GM12878 (cell line): Measurements from ENCODE around the gene COPB1. TPM values are rescaled to one million over a fixed set of nuclear protein-coding genes. Genes with fewer than 3 reads are reported as not detected.

Source experiments
- BHLHE40 ChIP-seq, 2 experiments: fragments of 450-650 bp in 1 of 2; IDR thresholded peaks; 2 replicates each; pipeline ENCODE4 v1.6.1; 2011 to 2017; ENCODE audit warnings: low read depth in 2 of 2, borderline replicate concordance in 1 of 2, improper control_type of control experiment in 1 of 2, low read length in 1 of 2, mild to moderate bottlenecking in 1 of 2
- CEBPB ChIP-seq, 2 experiments: fragments of 150-350 bp in 1 of 2; IDR thresholded peaks; 2 replicates each; pipeline ENCODE4 v1.6.1; 2012 to 2014; ENCODE audit warnings: low read depth in 2 of 2, low read length in 2 of 2, borderline replicate concordance in 1 of 2, inconsistent platforms in 1 of 2
- CREB1 ChIP-seq: IDR thresholded peaks from 2 replicates; pipeline ENCODE4 v1.6.1; 2012; ENCODE audit warnings: low read depth, mild to moderate bottlenecking, inconsistent platforms
- FOXM1 ChIP-seq: IDR thresholded peaks from 2 replicates; pipeline ENCODE4 v1.6.1; 2012; ENCODE audit warnings: low read depth, mild to moderate bottlenecking, inconsistent platforms, low read length, moderate library complexity
- HDAC2 ChIP-seq: fragments of 200-600 bp; sonication (generic); IDR thresholded peaks from 2 replicates; pipeline ENCODE4 v1.6.1; 2017
- HDAC6 ChIP-seq: fragments of 200-600 bp; sonication (generic); IDR thresholded peaks from one replicate; pipeline ENCODE4 v1.8.0; 2017; ENCODE audit warnings: antibody characterized with exemption; ENCODE audit not compliant: unreplicated experiment
- JUND ChIP-seq: IDR thresholded peaks from 2 replicates; pipeline ENCODE4 v1.6.1; 2012; ENCODE audit warnings: low read depth, mild to moderate bottlenecking, low read length, improper control_type of control experiment, moderate library complexity
- MYB ChIP-seq: fragments of 150-350 bp; IDR thresholded peaks from 2 replicates; pipeline ENCODE4 v1.6.1; 2014; ENCODE audit warnings: mild to moderate bottlenecking, low read depth, low read length, borderline replicate concordance
- NFYB ChIP-seq: IDR thresholded peaks from 2 replicates; pipeline ENCODE4 v1.6.1; 2011; ENCODE audit warnings: low read depth, mild to moderate bottlenecking, low read length, improper control_type of control experiment, moderate library complexity; ENCODE audit not compliant: insufficient read depth
- NR2C1 ChIP-seq: fragments of 450-650 bp; IDR thresholded peaks from 2 replicates; pipeline ENCODE4 v1.6.1; 2017; ENCODE audit warnings: antibody characterized with exemption, mild to moderate bottlenecking, moderate library complexity
- POLR2AphosphoS5 ChIP-seq: IDR thresholded peaks from 2 replicates; pipeline ENCODE4 v1.6.1; 2011; ENCODE audit warnings: mild to moderate bottlenecking, low read length, inconsistent platforms
- RBBP5 ChIP-seq: fragments of 200-600 bp; sonication (generic); conservative IDR thresholded peaks from 2 replicates; pipeline ENCODE4 v1.6.1; 2016
- SIX5 ChIP-seq: IDR thresholded peaks from 2 replicates; pipeline ENCODE4 v1.6.1; 2011; ENCODE audit warnings: mild to moderate bottlenecking, low read depth, low read length, moderate library complexity; ENCODE audit not compliant: severe bottlenecking
- SMAD1 ChIP-seq: fragments of 450-650 bp; IDR thresholded peaks from 2 replicates; pipeline ENCODE4 v1.6.1; 2018; ENCODE audit warnings: mild to moderate bottlenecking, low read depth; ENCODE audit not compliant: partially characterized antibody
- SPI1 ChIP-seq: IDR thresholded peaks from 2 replicates; pipeline ENCODE4 v1.6.1; 2011; ENCODE audit warnings: low read depth, mild to moderate bottlenecking, low read length, moderate library complexity, borderline replicate concordance; ENCODE audit not compliant: insufficient read depth
- TBL1XR1 ChIP-seq: IDR thresholded peaks from 2 replicates; pipeline ENCODE4 v1.6.1; 2012; ENCODE audit warnings: low read depth, low read length, improper control_type of control experiment
- ZBED1 ChIP-seq: IDR thresholded peaks from 2 replicates; pipeline ENCODE4 v1.6.1; 2016; ENCODE audit warnings: borderline replicate concordance
- ZNF24 ChIP-seq: fragments of 450-650 bp; IDR thresholded peaks from 2 replicates; pipeline ENCODE4 v1.6.1; 2017; ENCODE audit warnings: antibody characterized with exemption, mild to moderate bottlenecking
- ZNF622 ChIP-seq: fragments of 450-650 bp; IDR thresholded peaks from 2 replicates; pipeline ENCODE4 v1.6.1; 2017; ENCODE audit warnings: mild to moderate bottlenecking, inconsistent platforms
- polyA plus RNA-seq, 11 experiments: library from polyadenylated mRNA; depleted of rRNA in 4 of 11; unstranded in 6 of 11; stranded (reverse) in 5 of 11; fragments of >200 nt; fragmentation: Nextera tagmentation in 4 of 11; fragmentation: Illumina TruSeq in 1 of 11; extraction: Ambion mirVana in 4 of 11; extraction: Trizol in 1 of 11; gene quantifications; 1 replicate in 1 of 11; 2 replicates in 10 of 11; pipeline versions ENCODE4 v1.2.1 to v1.2.3, GENCODE V29; 2011 to 2016; ENCODE audit warnings: inconsistent platforms in 2 of 11, missing spikeins in 2 of 11, low read depth in 1 of 11
- total RNA-seq, 4 experiments: library from RNA; depleted of rRNA in 3 of 4; stranded (reverse); fragments of >200 nt in 3 of 4; fragmentation: Illumina TruSeq in 1 of 4; extraction: Trizol in 1 of 4; gene quantifications; 2 replicates each; pipeline versions ENCODE4 v1.2.1 to v1.2.3, GENCODE V29; 2013 to 2021
- TF ChIP-seq, protein P1 (sequence below): IDR thresholded peaks from 2 replicates; pipeline ENCODE4 v1.6.1; 2012; ENCODE audit warnings: low read depth, low read length, improper control_type of control experiment
- TF ChIP-seq, protein P2 (sequence below): IDR thresholded peaks from 2 replicates; pipeline ENCODE4 v1.6.1; 2011; ENCODE audit warnings: low read depth, mild to moderate bottlenecking, low read length, moderate library complexity, borderline replicate concordance; ENCODE audit errors: extremely low read depth
- TF ChIP-seq, protein P3 (sequence below): fragments of 450-650 bp; IDR thresholded peaks from 2 replicates; pipeline ENCODE4 v1.6.1; 2016; ENCODE audit warnings: mild to moderate bottlenecking
- TF ChIP-seq, protein P4 (sequence below): IDR thresholded peaks from 2 replicates; pipeline ENCODE4 v1.6.1; 2011; ENCODE audit warnings: low read depth, low read length, improper control_type of control experiment, borderline replicate concordance
- TF ChIP-seq, protein P5 (sequence below): IDR thresholded peaks from 2 replicates; pipeline ENCODE4 v1.6.1; 2011; ENCODE audit warnings: mild to moderate bottlenecking, low read depth, low read length, moderate library complexity; ENCODE audit not compliant: insufficient replicate concordance
- TF ChIP-seq, protein P6 (sequence below): IDR thresholded peaks from 2 replicates; pipeline ENCODE4 v1.6.1; 2011; ENCODE audit warnings: borderline replicate concordance, low read depth, mild to moderate bottlenecking, moderate library complexity, mixed read lengths, low read length; ENCODE audit not compliant: insufficient read depth; ENCODE audit errors: extremely low read length

COPB1 gene
- total and polyA plus RNA-seq, 10 of the 15 experiments (the other 5 are each of a cell fraction or from before 2014, with no cell fraction given), result 67.0 to 149 (median 109) TPM

DNA sequence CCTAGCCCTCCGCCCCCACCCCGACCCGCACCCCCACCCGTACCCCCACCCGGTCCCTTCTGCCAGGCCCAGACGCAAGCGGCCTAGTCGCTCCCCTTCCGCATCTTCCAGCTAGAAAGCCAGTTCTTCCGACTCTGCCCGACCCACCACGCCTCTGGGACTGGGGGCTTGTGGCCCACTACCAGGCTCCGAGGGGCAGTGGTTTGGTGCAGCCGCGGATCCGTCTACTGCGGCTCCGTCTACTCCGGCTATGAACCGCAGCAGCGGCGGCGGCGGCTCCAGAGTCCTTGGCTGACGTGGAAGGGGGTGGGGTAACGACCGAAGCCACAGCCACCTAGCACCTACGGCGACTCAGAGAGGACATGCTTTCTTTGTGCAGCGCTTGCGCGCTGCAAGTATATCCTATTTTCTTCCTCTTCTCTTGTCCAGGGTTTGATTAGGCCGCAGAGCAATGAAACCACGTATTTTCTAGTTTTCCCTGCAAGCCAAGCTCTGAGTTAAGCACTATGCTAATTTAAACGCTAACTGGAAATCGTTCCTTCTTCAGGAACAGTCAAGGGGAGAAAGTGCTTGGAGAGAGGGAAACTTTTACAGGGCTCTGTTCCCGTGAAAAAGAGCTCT lies at the start of gene COPB1 (continued):
- TF ChIP-seq TBL1XR1 (peak; percentile 59; the same call in 1 of the 2 replicates), RBBP5 (no peak), ZNF622 (no peak), NFYB (peak; percentile 38; the same call in 1 of the 2 replicates), MYB (no peak), POLR2AphosphoS5 (peak; percentile 95), ZNF24 (no peak), ZBED1 (0 out of 2 replicates have a peak, but pooled peaks have one; percentile 48), NR2C1 (0 out of 2 replicates have a peak, but pooled peaks have one; percentile 19), BHLHE40 (IDR thresholded peaks at IDR 0.05; ENCODE audit: borderline replicate concordance in 1 of 2, low read depth in 2 of 2, low read length in 1 of 2) (no peak; a peak in 1 of 4 replicates), SMAD1 (peak; percentile 29), HDAC2 (no peak), SPI1 (no peak), CREB1 (peak; percentile 89), SIX5 (no peak), CEBPB (IDR thresholded peaks at IDR 0.05; ENCODE audit: borderline replicate concordance in 1 of 2, low read depth in 2 of 2, low read length in 2 of 2) (no peak), HDAC6 (no peak), FOXM1 (no peak), JUND (0 out of 2 replicates have a peak, but pooled peaks have one; percentile 23)
- TF ChIP-seq, protein P1, sequence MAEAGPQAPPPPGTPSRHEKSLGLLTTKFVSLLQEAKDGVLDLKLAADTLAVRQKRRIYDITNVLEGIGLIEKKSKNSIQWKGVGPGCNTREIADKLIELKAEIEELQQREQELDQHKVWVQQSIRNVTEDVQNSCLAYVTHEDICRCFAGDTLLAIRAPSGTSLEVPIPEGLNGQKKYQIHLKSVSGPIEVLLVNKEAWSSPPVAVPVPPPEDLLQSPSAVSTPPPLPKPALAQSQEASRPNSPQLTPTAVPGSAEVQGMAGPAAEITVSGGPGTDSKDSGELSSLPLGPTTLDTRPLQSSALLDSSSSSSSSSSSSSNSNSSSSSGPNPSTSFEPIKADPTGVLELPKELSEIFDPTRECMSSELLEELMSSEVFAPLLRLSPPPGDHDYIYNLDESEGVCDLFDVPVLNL, result no peak
- TF ChIP-seq, protein P2, sequence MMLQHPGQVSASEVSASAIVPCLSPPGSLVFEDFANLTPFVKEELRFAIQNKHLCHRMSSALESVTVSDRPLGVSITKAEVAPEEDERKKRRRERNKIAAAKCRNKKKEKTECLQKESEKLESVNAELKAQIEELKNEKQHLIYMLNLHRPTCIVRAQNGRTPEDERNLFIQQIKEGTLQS, result no peak
- TF ChIP-seq, protein P3, sequence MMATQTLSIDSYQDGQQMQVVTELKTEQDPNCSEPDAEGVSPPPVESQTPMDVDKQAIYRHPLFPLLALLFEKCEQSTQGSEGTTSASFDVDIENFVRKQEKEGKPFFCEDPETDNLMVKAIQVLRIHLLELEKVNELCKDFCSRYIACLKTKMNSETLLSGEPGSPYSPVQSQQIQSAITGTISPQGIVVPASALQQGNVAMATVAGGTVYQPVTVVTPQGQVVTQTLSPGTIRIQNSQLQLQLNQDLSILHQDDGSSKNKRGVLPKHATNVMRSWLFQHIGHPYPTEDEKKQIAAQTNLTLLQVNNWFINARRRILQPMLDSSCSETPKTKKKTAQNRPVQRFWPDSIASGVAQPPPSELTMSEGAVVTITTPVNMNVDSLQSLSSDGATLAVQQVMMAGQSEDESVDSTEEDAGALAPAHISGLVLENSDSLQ, result peak; percentile 43; the same call in 1 of the 2 replicates
- TF ChIP-seq, protein P4, sequence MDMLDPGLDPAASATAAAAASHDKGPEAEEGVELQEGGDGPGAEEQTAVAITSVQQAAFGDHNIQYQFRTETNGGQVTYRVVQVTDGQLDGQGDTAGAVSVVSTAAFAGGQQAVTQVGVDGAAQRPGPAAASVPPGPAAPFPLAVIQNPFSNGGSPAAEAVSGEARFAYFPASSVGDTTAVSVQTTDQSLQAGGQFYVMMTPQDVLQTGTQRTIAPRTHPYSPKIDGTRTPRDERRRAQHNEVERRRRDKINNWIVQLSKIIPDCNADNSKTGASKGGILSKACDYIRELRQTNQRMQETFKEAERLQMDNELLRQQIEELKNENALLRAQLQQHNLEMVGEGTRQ, result no peak
- TF ChIP-seq, protein P5, sequence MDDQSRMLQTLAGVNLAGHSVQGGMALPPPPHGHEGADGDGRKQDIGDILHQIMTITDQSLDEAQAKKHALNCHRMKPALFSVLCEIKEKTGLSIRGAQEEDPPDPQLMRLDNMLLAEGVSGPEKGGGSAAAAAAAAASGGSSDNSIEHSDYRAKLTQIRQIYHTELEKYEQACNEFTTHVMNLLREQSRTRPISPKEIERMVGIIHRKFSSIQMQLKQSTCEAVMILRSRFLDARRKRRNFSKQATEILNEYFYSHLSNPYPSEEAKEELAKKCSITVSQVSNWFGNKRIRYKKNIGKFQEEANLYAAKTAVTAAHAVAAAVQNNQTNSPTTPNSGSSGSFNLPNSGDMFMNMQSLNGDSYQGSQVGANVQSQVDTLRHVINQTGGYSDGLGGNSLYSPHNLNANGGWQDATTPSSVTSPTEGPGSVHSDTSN, result no peak
- TF ChIP-seq, protein P6, sequence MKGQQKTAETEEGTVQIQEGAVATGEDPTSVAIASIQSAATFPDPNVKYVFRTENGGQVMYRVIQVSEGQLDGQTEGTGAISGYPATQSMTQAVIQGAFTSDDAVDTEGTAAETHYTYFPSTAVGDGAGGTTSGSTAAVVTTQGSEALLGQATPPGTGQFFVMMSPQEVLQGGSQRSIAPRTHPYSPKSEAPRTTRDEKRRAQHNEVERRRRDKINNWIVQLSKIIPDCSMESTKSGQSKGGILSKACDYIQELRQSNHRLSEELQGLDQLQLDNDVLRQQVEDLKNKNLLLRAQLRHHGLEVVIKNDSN, result no peak
